PC-3 (cell line): ENCODE results near the gene ST3GAL4. TPM values are rescaled to one million over a fixed set of nuclear protein-coding genes. Genes with fewer than 3 reads are reported as not detected.
"Not testable (repeated sequence)": the region's sequence is repeated elsewhere in the genome, so short reads cannot be mapped to it uniquely, and the experiment has no call there.

Experiments
- ATAC-seq: fragments of 200-7000 bp; cut with Tn5 transposase; 2 replicates; pipeline ENCODE4 v1.9.1; 2020; ENCODE audit warnings: mild to moderate bottlenecking, moderate library complexity
- BruUV-seq: library from RNA; stranded (reverse); fragments of 400-500 nt; replicated peaks from 2 replicates; lab custom pipeline; 2021; lab: Mats Ljungman, UMichigan
- CTCF ChIA-PET: fragments of 300-600 bp; sonication (Branson Sonifier 250); formaldehyde crosslinking; loops from one replicate; lab custom pipeline; 2022; ENCODE audit warnings: antibody characterized with exemption; lab: Charles Lee
- POLR2A ChIA-PET: fragments of 300-600 bp; sonication (Branson Sonifier 250); formaldehyde crosslinking; loops from one replicate; lab custom pipeline; 2022; ENCODE audit warnings: antibody characterized with exemption; ENCODE audit not compliant: unreplicated experiment; lab: Charles Lee
- DNase-seq: peaks from one replicate; pipeline ENCODE4 v3.0.0-alpha.2; 2015
- H2AFZ ChIP-seq: fragments of 300-600 bp; sonication (generic); 2 replicates; pipeline ENCODE4 v1.6.0; 2016; ENCODE audit warnings: antibody characterized with exemption, low read length
- H3F3A ChIP-seq: fragments of 300-600 bp; sonication (generic); one replicate; pipeline ENCODE4 v1.6.0; 2017; ENCODE audit warnings: antibody characterized with exemption, low read length, control low read depth, mild to moderate bottlenecking; ENCODE audit not compliant: unreplicated experiment
- H3K27ac ChIP-seq: fragments of 300-600 bp; sonication (generic); 2 replicates; pipeline ENCODE4 v1.5.1; 2016; ENCODE audit warnings: mild to moderate bottlenecking, low read length
- H3K27me3 ChIP-seq: fragments of 300-600 bp; sonication (generic); 2 replicates; pipeline ENCODE4 v1.6.1; 2016; ENCODE audit warnings: low read length, mixed read lengths
- H3K36me3 ChIP-seq: fragments of 300-600 bp; sonication (generic); 2 replicates; pipeline ENCODE4 v1.6.1; 2016; ENCODE audit warnings: low read depth, mixed run types, low read length, mixed read lengths
- H3K4me1 ChIP-seq: fragments of 300-600 bp; sonication (generic); 2 replicates; pipeline ENCODE4 v1.5.1; 2016; ENCODE audit warnings: low read length; ENCODE audit not compliant: insufficient read depth
- H3K4me2 ChIP-seq: fragments of 300-600 bp; sonication (generic); 2 replicates; pipeline ENCODE4 v1.6.0; 2016; ENCODE audit warnings: low read length
- H3K4me3 ChIP-seq: fragments of 300-600 bp; sonication (generic); 2 replicates; pipeline ENCODE4 v1.5.1; 2016; ENCODE audit warnings: mild to moderate bottlenecking, low read length, mixed read lengths
- H3K79me2 ChIP-seq: fragments of 300-600 bp; sonication (generic); 2 replicates; pipeline ENCODE4 v1.6.1; 2017; ENCODE audit warnings: low read length, mixed read lengths
- H3K9ac ChIP-seq: fragments of 300-600 bp; sonication (generic); 2 replicates; pipeline ENCODE4 v1.6.0; 2016; ENCODE audit warnings: mild to moderate bottlenecking, low read length
- H3K9me2 ChIP-seq: fragments of 300-600 bp; sonication (generic); replicated peaks from 2 replicates; pipeline ENCODE4 v1.6.1; 2016; ENCODE audit warnings: mixed run types, low read length, mixed read lengths
- H3K9me3 ChIP-seq: fragments of 300-600 bp; sonication (generic); 2 replicates; pipeline ENCODE4 v1.6.1; 2016; ENCODE audit warnings: low read length, mixed read lengths
- H4K20me1 ChIP-seq: fragments of 300-600 bp; sonication (generic); 2 replicates; pipeline ENCODE4 v1.6.1; 2016; ENCODE audit warnings: low read length, mixed read lengths
- EZH2 ChIP-seq: fragments of 300-600 bp; sonication (generic); IDR thresholded peaks from one replicate; pipeline ENCODE4 v1.6.1; 2017; ENCODE audit warnings: antibody characterized with exemption, mild to moderate bottlenecking, low read length; ENCODE audit not compliant: unreplicated experiment
- EZH2phosphoT487 ChIP-seq: fragments of 300-600 bp; sonication (generic); IDR thresholded peaks from 2 replicates; pipeline ENCODE4 v1.6.1; 2018; ENCODE audit warnings: mild to moderate bottlenecking, antibody characterized with exemption, low read length, borderline replicate concordance
- intact Hi-C: fragments of 100-400 bp; cut with micrococcal nuclease; formaldehyde crosslinking; loops from 2 replicates; pipeline ENCODE4 v1.9.0; 2023
- total RNA-seq: library from RNA; depleted of rRNA; stranded (reverse); fragments of >200 nt; gene quantifications from 2 replicates; pipeline ENCODE4 v1.2.3, GENCODE V29; 2014
- TF ChIP-seq, protein P1 (sequence below): fragments of 300-600 bp; sonication (generic); conservative IDR thresholded peaks from 2 replicates; pipeline ENCODE4 v1.5.1; 2017; ENCODE audit warnings: antibody characterized with exemption, low read depth, mild to moderate bottlenecking, low read length

The ST3GAL4 gene
- total RNA-seq, 1 experiment from 2014 or later, result 126 TPM

DNA sequence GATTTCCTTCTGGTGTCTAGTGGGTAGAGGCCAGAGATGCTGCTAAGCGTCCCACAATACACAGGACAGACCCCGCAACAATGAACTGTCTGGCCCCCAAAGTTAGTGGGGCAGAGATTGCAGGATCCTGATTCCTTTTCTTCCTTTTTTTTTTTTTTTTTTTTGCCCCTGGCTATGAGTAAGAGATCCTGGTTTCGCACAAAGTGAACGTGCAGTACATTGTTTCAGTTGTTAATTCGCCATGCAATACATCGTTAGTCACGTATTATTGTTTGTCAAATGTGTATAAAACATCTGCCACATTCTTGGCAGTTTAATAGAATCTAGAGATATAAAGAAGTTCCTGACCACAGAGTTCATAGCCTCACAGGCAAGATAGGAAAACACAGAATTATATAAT, 20.2 kb downstream of the ST3GAL4 start:
- Histone ChIP-seq H3K79me2 (peaks cover 86% of the 10 kb centered on the region), H3K36me3 (no peaks in the 10 kb centered on the region; the same call in 1 of the 2 replicates), H3K9me3 (no peaks in the 10 kb centered on the region), H3F3A (no peaks in the 10 kb centered on the region), H3K4me3 (no peak overlapping the region), H3K9me2 (no peaks in the 10 kb centered on the region), H3K27ac (no peak overlapping the region), H2AFZ (no peak overlapping the region), H3K27me3 (no peaks in the 10 kb centered on the region), H4K20me1 (peaks cover 5% of the 10 kb centered on the region; the same call in 1 of the 2 replicates), H3K4me1 (peaks cover 33% of the 10 kb centered on the region), H3K9ac (no peak overlapping the region), H3K4me2 (peak overlapping the region; percentile 42)
- POLR2A ChIA-PET, result no interaction called here
- DNase-seq (peak; percentile 71), ATAC-seq (peak; percentile 7)
- no peak for TF ChIP-seq EZH2
- TF ChIP-seq, protein P1, sequence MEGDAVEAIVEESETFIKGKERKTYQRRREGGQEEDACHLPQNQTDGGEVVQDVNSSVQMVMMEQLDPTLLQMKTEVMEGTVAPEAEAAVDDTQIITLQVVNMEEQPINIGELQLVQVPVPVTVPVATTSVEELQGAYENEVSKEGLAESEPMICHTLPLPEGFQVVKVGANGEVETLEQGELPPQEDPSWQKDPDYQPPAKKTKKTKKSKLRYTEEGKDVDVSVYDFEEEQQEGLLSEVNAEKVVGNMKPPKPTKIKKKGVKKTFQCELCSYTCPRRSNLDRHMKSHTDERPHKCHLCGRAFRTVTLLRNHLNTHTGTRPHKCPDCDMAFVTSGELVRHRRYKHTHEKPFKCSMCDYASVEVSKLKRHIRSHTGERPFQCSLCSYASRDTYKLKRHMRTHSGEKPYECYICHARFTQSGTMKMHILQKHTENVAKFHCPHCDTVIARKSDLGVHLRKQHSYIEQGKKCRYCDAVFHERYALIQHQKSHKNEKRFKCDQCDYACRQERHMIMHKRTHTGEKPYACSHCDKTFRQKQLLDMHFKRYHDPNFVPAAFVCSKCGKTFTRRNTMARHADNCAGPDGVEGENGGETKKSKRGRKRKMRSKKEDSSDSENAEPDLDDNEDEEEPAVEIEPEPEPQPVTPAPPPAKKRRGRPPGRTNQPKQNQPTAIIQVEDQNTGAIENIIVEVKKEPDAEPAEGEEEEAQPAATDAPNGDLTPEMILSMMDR, result no peak
- no peak for TF ChIP-seq EZH2phosphoT487
- CTCF ChIA-PET, result no interaction called here
- no TSS peak for BruUV-seq
- intact Hi-C loops, result no loop called here

DNA sequence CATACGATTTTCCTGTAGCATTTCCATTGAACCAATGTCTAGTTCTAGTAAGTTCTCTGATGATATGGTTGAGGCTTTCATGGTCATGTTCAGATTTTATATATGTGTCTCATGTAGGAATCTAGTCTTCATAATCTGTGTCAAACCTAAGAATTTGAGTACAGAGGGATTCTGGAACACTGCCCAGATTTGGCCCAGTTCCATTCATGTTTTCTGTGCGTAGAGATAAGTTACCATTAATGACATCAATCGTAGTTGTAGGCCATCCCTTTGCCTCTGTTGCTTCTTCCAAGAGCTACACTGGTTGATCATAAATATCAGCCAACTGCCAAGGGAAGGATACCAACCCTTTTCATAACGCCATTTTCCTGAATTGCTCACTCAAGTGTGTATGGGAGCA, 23.3 kb downstream of the ST3GAL4 start:
- Histone ChIP-seq H3K9me3 (no peaks in the 10 kb centered on the region), H3K27ac (no peak overlapping the region), H3K4me1 (peaks cover 34% of the 10 kb centered on the region), H3K9me2 (no peaks in the 10 kb centered on the region), H3K9ac (no peak overlapping the region), H3K79me2 (peaks cover 71% of the 10 kb centered on the region), H4K20me1 (peaks cover 5% of the 10 kb centered on the region; the same call in 1 of the 2 replicates), H3K36me3 (no peaks in the 10 kb centered on the region; the same call in 1 of the 2 replicates), H3F3A (no peaks in the 10 kb centered on the region), H2AFZ (no peak overlapping the region), H3K4me3 (no peak overlapping the region), H3K4me2 (no peak overlapping the region), H3K27me3 (no peaks in the 10 kb centered on the region)
- intact Hi-C loops, result no loop called here
- no TSS peak for BruUV-seq
- POLR2A ChIA-PET, result no interaction called here
- TF ChIP-seq EZH2phosphoT487, result no peak
- TF ChIP-seq, protein P1, result no peak
- TF ChIP-seq EZH2, result no peak
- ATAC-seq (no peak), DNase-seq (no peak)
- CTCF ChIA-PET, result no interaction called here

- intact Hi-C loops, result no loop called here
- H3K79me2 ChIP-seq, result peaks cover 75% of the 10 kb centered on the region
Measured at GRCh38 chr11:126380909-126381308, 25.4 kb downstream of the ST3GAL4 start.

GRCh38 chr11:126381960-126382359, 26.5 kb downstream of the ST3GAL4 start:
- POLR2A ChIA-PET, H3K9ac ChIP-seq, H3K9me3 ChIP-seq, H3K27me3 ChIP-seq, BruUV-seq, H3F3A ChIP-seq, H2AFZ ChIP-seq, H3K4me2 ChIP-seq, H3K36me3 ChIP-seq, H4K20me1 ChIP-seq, DNase-seq, ATAC-seq, H3K9me2 ChIP-seq, intact Hi-C loops, H3K27ac ChIP-seq, H3K4me3 ChIP-seq, CTCF ChIA-PET: not testable (repeated sequence)
- Histone ChIP-seq H3K79me2 (peaks cover 73% of the 10 kb centered on the region), H3K4me1 (peaks cover 44% of the 10 kb centered on the region)

More at GRCh38 chr11:126380909-126381308, 25.4 kb downstream of the ST3GAL4 start:
- H3K36me3 ChIP-seq, result no peaks in the 10 kb centered on the region; the same call in 1 of the 2 replicates
- ChIA-PET POLR2A (no interaction called here), CTCF (no interaction called here)
- no peaks in the 10 kb centered on the region for H3K27me3 ChIP-seq
- TF ChIP-seq EZH2 (no peak), EZH2phosphoT487 (no peak)
- TF ChIP-seq, protein P1, result no peak
- peaks cover 43% of the 10 kb centered on the region for H3K4me1 ChIP-seq
- no peak for ATAC-seq
- no peak overlapping the region for H3K4me3 ChIP-seq
- H3K9me3 ChIP-seq, result no peaks in the 10 kb centered on the region
- H3K9me2 ChIP-seq, result no peaks in the 10 kb centered on the region
- DNase-seq, result no peak
- H3K9ac ChIP-seq, result no peak overlapping the region
- H4K20me1 ChIP-seq, result peaks cover 5% of the 10 kb centered on the region; the same call in 1 of the 2 replicates
- no peaks in the 10 kb centered on the region for H3F3A ChIP-seq
- no peak overlapping the region for H2AFZ ChIP-seq
- BruUV-seq, result no TSS peak
- H3K4me2 ChIP-seq, result no peak overlapping the region
- no peak overlapping the region for H3K27ac ChIP-seq
